Measurements from ENCODE around the gene TRAP1.

The TRAP1 gene

GRCh38 chr16:3673201-3673600, 44.1 kb downstream of the TRAP1 start:
- H3K4me1 ChIP-seq (ENCODE audit: control insufficient read depth in 1 of 2, insufficient read depth in 1 of 2, low read depth in 1 of 2, low read length in 1 of 2): no peaks in the 10 kb centered on the region
- no peaks in the 10 kb centered on the region for H3K27me3 ChIP-seq
- no peaks in the 10 kb centered on the region for H3K9me3 ChIP-seq
- peaks cover 11% of the 10 kb centered on the region for H3K36me3 ChIP-seq
- no peak overlapping the region for H3K27ac ChIP-seq
- no peak for TF ChIP-seq CTCF (IDR thresholded peaks at IDR 0.05)
- H3K4me3 ChIP-seq (ENCODE audit: low read depth in 1 of 2, low read length in 1 of 2): no peak overlapping the region

- Histone ChIP-seq H3K9me3 (no peaks in the 10 kb centered on the region), H3K4me1 (ENCODE audit: control insufficient read depth in 1 of 2, insufficient read depth in 1 of 2, low read depth in 1 of 2, low read length in 1 of 2) (no peaks in the 10 kb centered on the region), H3K27ac (no peak overlapping the region), H3K4me3 (ENCODE audit: low read depth in 1 of 2, low read length in 1 of 2) (no peak overlapping the region), H3K27me3 (no peaks in the 10 kb centered on the region), H3K36me3 (peaks cover 11% of the 10 kb centered on the region)
- TF ChIP-seq CTCF (IDR thresholded peaks at IDR 0.05): no peak
Measured at GRCh38 chr16:3672571-3673041, 44.7 kb downstream of the TRAP1 start.

- TF ChIP-seq CTCF (IDR thresholded peaks at IDR 0.05): no peak
- Histone ChIP-seq H3K36me3 (peaks cover 11% of the 10 kb centered on the region), H3K9me3 (no peaks in the 10 kb centered on the region), H3K27me3 (no peaks in the 10 kb centered on the region), H3K4me3 (ENCODE audit: low read depth in 1 of 2, low read length in 1 of 2) (no peak overlapping the region), H3K4me1 (ENCODE audit: control insufficient read depth in 1 of 2, insufficient read depth in 1 of 2, low read depth in 1 of 2, low read length in 1 of 2) (no peaks in the 10 kb centered on the region), H3K27ac (no peak overlapping the region)
Measured at GRCh38 chr16:3671424-3671823, 45.9 kb downstream of the TRAP1 start.

GRCh38 chr16:3670711-3671110, 46.6 kb downstream of the TRAP1 start:
- Histone ChIP-seq H3K9me3 (no peaks in the 10 kb centered on the region), H3K36me3 (peaks cover 11% of the 10 kb centered on the region), H3K27me3 (no peaks in the 10 kb centered on the region), H3K4me3 (ENCODE audit: low read depth in 1 of 2, low read length in 1 of 2) (no peak overlapping the region), H3K4me1 (ENCODE audit: control insufficient read depth in 1 of 2, insufficient read depth in 1 of 2, low read depth in 1 of 2, low read length in 1 of 2) (no peaks in the 10 kb centered on the region), H3K27ac (no peak overlapping the region)
- TF ChIP-seq CTCF (IDR thresholded peaks at IDR 0.05): no peak

- no peak for TF ChIP-seq CTCF (IDR thresholded peaks at IDR 0.05)
- no peaks in the 10 kb centered on the region for H3K27me3 ChIP-seq
Measured at GRCh38 chr16:3669082-3669481, 48.2 kb downstream of the TRAP1 start.

GRCh38 chr16:3668626-3669025, 48.7 kb downstream of the TRAP1 start:
- no peak overlapping the region for H3K27ac ChIP-seq
- H3K4me3 ChIP-seq (ENCODE audit: low read depth in 1 of 2, low read length in 1 of 2): no peak overlapping the region
- H3K9me3 ChIP-seq: no peaks in the 10 kb centered on the region

More at GRCh38 chr16:3669082-3669481, 48.2 kb downstream of the TRAP1 start:
- Histone ChIP-seq H3K27ac (no peak overlapping the region), H3K36me3 (peaks cover 21% of the 10 kb centered on the region), H3K4me3 (ENCODE audit: low read depth in 1 of 2, low read length in 1 of 2) (no peak overlapping the region), H3K4me1 (ENCODE audit: control insufficient read depth in 1 of 2, insufficient read depth in 1 of 2, low read depth in 1 of 2, low read length in 1 of 2) (no peaks in the 10 kb centered on the region), H3K9me3 (no peaks in the 10 kb centered on the region)

More at GRCh38 chr16:3668626-3669025, 48.7 kb downstream of the TRAP1 start:
- Histone ChIP-seq H3K36me3 (peaks cover 24% of the 10 kb centered on the region), H3K27me3 (no peaks in the 10 kb centered on the region), H3K4me1 (ENCODE audit: control insufficient read depth in 1 of 2, insufficient read depth in 1 of 2, low read depth in 1 of 2, low read length in 1 of 2) (no peaks in the 10 kb centered on the region)
- TF ChIP-seq CTCF (IDR thresholded peaks at IDR 0.05): no peak

All from neutrophil (primary cell).